Stomach smooth muscle (tissue), 2 donors: ENCODE measurements around the gene PBXIP1.
"Not testable (repeated sequence)": the region's sequence is repeated elsewhere in the genome, so short reads cannot be mapped to it uniquely, and the experiment has no call there.

Source experiments
- H3K27ac ChIP-seq: one replicate; pipeline ENCODE4 v1.7.0; 2013; ENCODE audit warnings: mild to moderate bottlenecking, low read length, inconsistent platforms
- H3K27me3 ChIP-seq, 2 donors: one replicate each; pipeline ENCODE4 v1.7.0; 2013; ENCODE audit warnings: low read length in 2 of 2; ENCODE audit not compliant: insufficient read depth in 2 of 2, control insufficient read depth in 1 of 2
- H3K36me3 ChIP-seq, 2 donors: one replicate each; pipeline ENCODE4 v1.7.0; 2013; ENCODE audit warnings: low read length in 2 of 2; ENCODE audit not compliant: control insufficient read depth in 2 of 2, insufficient read depth in 2 of 2
- H3K4me1 ChIP-seq: one replicate; pipeline ENCODE4 v1.7.0; 2013; ENCODE audit warnings: low read length; ENCODE audit not compliant: control insufficient read depth, insufficient read depth
- H3K4me3 ChIP-seq, 2 donors: one replicate each; pipeline ENCODE4 v1.7.0; 2013; ENCODE audit warnings: low read length in 2 of 2
- H3K9ac ChIP-seq, 2 donors: one replicate each; pipeline ENCODE4 v1.7.0; 2013; ENCODE audit warnings: low read length in 2 of 2, mild to moderate bottlenecking in 1 of 2
- H3K9me3 ChIP-seq, 2 donors: one replicate each; pipeline ENCODE4 v1.7.0; 2013; ENCODE audit warnings: low read length in 2 of 2; ENCODE audit not compliant: control insufficient read depth in 2 of 2
- donor health status: healthy.
- donor health status: Pancreatic carcinoma.

Gene PBXIP1

GRCh38 chr1:154993572-154994268 lies 37.8 kb upstream of the PBXIP1 start, which contains the start of gene LENEP:
LENEP (plus strand) TSS chr1:154993586; CDS start chr1:154993608, 22 bp downstream.
- no peak within 1 kb of the TSS for H3K27ac ChIP-seq
- peaks cover 15 to 21% of the 10 kb centered on the region in 2 donors for H3K36me3 ChIP-seq
- H3K4me3 ChIP-seq, result no peak within 1 kb of the TSS
- H3K9me3 ChIP-seq, result no peaks in the 10 kb centered on the region
- H3K27me3 ChIP-seq, result no peaks in the 10 kb centered on the region
- peak within 1 kb of the TSS in 1 of 2 donors; percentile 36 for H3K9ac ChIP-seq
- H3K4me1 ChIP-seq, result peaks cover 6% of the 10 kb centered on the region

- Histone ChIP-seq H3K4me3 (no peak overlapping the region), H3K9me3 (no peaks in the 10 kb centered on the region), H3K9ac (no peak overlapping the region), H3K27me3 (no peaks in the 10 kb centered on the region), H3K4me1 (peaks cover 3% of the 10 kb centered on the region), H3K27ac (no peak overlapping the region), H3K36me3 (peaks cover 20 to 29% of the 10 kb centered on the region in 2 donors)
Observed at GRCh38 chr1:154992721-154993571, 37.0 kb upstream of the PBXIP1 start.

- no peak overlapping the region for H3K27ac ChIP-seq
- no peak overlapping the region for H3K9ac ChIP-seq
- H3K4me1 ChIP-seq, result peaks cover 3% of the 10 kb centered on the region
- peaks cover 26 to 34% of the 10 kb centered on the region in 2 donors for H3K36me3 ChIP-seq
- no peaks in the 10 kb centered on the region for H3K27me3 ChIP-seq
- no peak overlapping the region for H3K4me3 ChIP-seq
- no peaks in the 10 kb centered on the region for H3K9me3 ChIP-seq
Observed at GRCh38 chr1:154990276-154990675, 34.4 kb upstream of the PBXIP1 start.

- Histone ChIP-seq H3K36me3 (peaks cover 26 to 34% of the 10 kb centered on the region in 2 donors), H3K9me3 (no peaks in the 10 kb centered on the region), H3K4me1 (peaks cover 6% of the 10 kb centered on the region), H3K9ac (peak overlapping the region in 1 of 2 donors; percentile 51), H3K27ac (no peak overlapping the region), H3K4me3 (no peak overlapping the region), H3K27me3 (no peaks in the 10 kb centered on the region)
Observed at GRCh38 chr1:154989195-154989860, 33.4 kb upstream of the PBXIP1 start.

GRCh38 chr1:154988058-154988954 lies 32.4 kb upstream of the PBXIP1 start:
- Histone ChIP-seq H3K9me3 (no peaks in the 10 kb centered on the region), H3K27ac (no peak overlapping the region), H3K27me3 (no peaks in the 10 kb centered on the region), H3K36me3 (peaks cover 26 to 34% of the 10 kb centered on the region in 2 donors), H3K4me1 (peaks cover 14% of the 10 kb centered on the region), H3K9ac (no peak overlapping the region), H3K4me3 (no peak overlapping the region)

- no peaks in the 10 kb centered on the region for H3K27me3 ChIP-seq
- no peaks in the 10 kb centered on the region for H3K9me3 ChIP-seq
- peaks cover 20% of the 10 kb centered on the region for H3K4me1 ChIP-seq
- peaks cover 23 to 29% of the 10 kb centered on the region in 2 donors for H3K36me3 ChIP-seq
- H3K9ac ChIP-seq, result no peak overlapping the region
- H3K27ac ChIP-seq, result no peak overlapping the region
- H3K4me3 ChIP-seq, result no peak overlapping the region
Observed at GRCh38 chr1:154987326-154987725, 31.4 kb upstream of the PBXIP1 start.

DNA sequence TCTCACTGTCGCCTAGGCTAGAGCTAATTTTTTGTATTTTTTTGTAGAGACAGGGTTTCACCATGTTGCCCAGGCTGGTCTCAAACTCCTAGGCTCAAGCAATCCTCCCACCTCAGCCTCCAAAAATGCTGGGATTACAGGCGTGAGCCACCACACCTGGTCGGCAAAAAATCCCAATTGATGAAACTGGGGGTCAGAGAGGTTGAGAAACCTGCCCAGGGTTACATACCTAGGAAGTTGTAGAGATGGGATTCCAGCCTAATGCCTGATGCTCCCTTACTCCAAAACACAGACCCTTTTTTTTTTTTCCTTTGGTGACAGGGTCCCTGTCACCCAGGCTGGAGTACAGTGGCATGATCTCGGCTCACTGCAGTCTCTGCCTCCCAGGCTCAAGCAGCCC lies 30.8 kb upstream of the PBXIP1 start:
- Histone ChIP-seq H3K4me1 (peaks cover 20% of the 10 kb centered on the region), H3K36me3 (peaks cover 23 to 29% of the 10 kb centered on the region in 2 donors)
- H3K4me3 ChIP-seq, H3K9me3 ChIP-seq, H3K27me3 ChIP-seq, H3K27ac ChIP-seq, H3K9ac ChIP-seq: not testable (repeated sequence)

DNA sequence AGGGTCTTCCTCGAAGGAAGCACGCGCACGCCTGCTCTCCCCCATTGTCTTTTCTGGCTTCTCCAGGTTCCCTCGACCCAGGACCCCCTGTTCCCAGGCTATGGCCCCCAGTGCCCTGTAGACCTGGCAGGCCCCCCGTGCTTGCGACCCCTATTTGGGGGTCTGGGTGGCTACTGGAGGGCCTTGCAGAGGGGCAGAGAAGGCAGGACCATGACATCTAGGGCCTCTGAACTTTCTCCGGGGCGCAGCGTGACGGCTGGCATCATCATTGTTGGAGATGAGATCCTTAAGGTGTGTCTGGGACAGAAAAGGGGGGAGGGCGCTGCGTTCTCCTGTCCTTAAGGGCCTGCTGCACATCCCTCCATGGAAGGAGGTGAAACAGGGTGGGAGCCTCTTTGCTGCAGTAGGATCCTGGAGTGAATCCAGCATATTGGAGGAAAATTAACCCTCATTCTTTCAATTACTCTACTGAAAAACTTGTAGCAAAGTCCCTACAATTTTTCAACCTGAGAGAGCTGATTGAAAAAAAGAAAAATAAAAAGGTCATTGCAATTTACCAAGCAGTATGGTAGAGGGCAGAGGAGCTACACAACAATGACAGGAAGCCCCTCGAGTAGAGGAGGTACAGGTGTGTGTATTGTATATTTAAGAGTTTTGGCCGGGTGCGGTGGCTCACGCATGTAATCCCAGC lies 28.0 kb upstream of the PBXIP1 start:
- H3K36me3 ChIP-seq, result peaks cover 12 to 18% of the 10 kb centered on the region in 2 donors
- peaks cover 18% of the 10 kb centered on the region for H3K4me1 ChIP-seq
- no peaks in the 10 kb centered on the region for H3K27me3 ChIP-seq
- peak overlapping the region; percentile 73 to 94 for H3K4me3 ChIP-seq
- no peaks in the 10 kb centered on the region for H3K9me3 ChIP-seq
- peak overlapping the region; percentile 84 to 95 for H3K9ac ChIP-seq
- H3K27ac ChIP-seq, result peak overlapping the region; percentile 74

- Histone ChIP-seq H3K9ac (peak within 1 kb of the TSS; percentile 84 to 95), H3K9me3 (no peaks in the 10 kb centered on the region), H3K4me1 (peaks cover 17% of the 10 kb centered on the region), H3K27ac (peak within 1 kb of the TSS; percentile 74), H3K27me3 (no peaks in the 10 kb centered on the region), H3K36me3 (peaks cover 10 to 11% of the 10 kb centered on the region in 2 donors), H3K4me3 (peak within 1 kb of the TSS; percentile 83 to 94)
Observed at GRCh38 chr1:154982897-154983648, 27.2 kb upstream of the PBXIP1 start, which contains the start of gene FLAD1. FLAD1 (plus strand) TSS chr1:154983344; CDS start chr1:154983695, 351 bp downstream.
